Putamen (tissue), 1 donor: Measurements from ENCODE around the gene CACNA1S.

Experiments
- DNase-seq: peaks from one replicate; pipeline ENCODE4 v3.0.0-alpha.2; 2016; ENCODE audit warnings: low spot score

CACNA1S gene

GRCh38 chr1:201026836-201027235, 85.4 kb downstream of the CACNA1S start:
- DNase-seq, result no peak

GRCh38 chr1:201026234-201026633, 86.0 kb downstream of the CACNA1S start:
- no peak for DNase-seq

GRCh38 chr1:201025571-201026002, 86.6 kb downstream of the CACNA1S start:
- no peak for DNase-seq

- peak; percentile 83 for DNase-seq
Observed at GRCh38 chr1:201024625-201024998, 87.6 kb downstream of the CACNA1S start.

GRCh38 chr1:201023920-201024624, 88.2 kb downstream of the CACNA1S start:
- no peak for DNase-seq

GRCh38 chr1:201023517-201023902, 88.7 kb downstream of the CACNA1S start, which contains the start of gene KIF21B:
KIF21B (minus strand) TSS chr1:201023714; CDS start chr1:201023383, 331 bp downstream.
- peak; percentile 88 for DNase-seq

GRCh38 chr1:201022820-201023516, 89.3 kb downstream of the CACNA1S start:
- no peak for DNase-seq

- DNase-seq, result no peak
Observed at GRCh38 chr1:201022493-201022819, 89.8 kb downstream of the CACNA1S start.

- DNase-seq, result no peak
Observed at GRCh38 chr1:201021630-201022492, 90.4 kb downstream of the CACNA1S start.

GRCh38 chr1:201020721-201021629, 91.3 kb downstream of the CACNA1S start:
- peak; percentile 77 for DNase-seq

GRCh38 chr1:201020040-201020591, 92.1 kb downstream of the CACNA1S start:
- no peak for DNase-seq

- no peak for DNase-seq
Observed at GRCh38 chr1:201019321-201019977, 92.8 kb downstream of the CACNA1S start.

- no peak for DNase-seq
Observed at GRCh38 chr1:201017828-201018163, 94.4 kb downstream of the CACNA1S start.

GRCh38 chr1:201016943-201017827, 95.0 kb downstream of the CACNA1S start:
- DNase-seq, result no peak

GRCh38 chr1:201016211-201016651, 96.0 kb downstream of the CACNA1S start:
- DNase-seq, result peak; percentile 82

- DNase-seq, result no peak
Observed at GRCh38 chr1:201015551-201016091, 96.6 kb downstream of the CACNA1S start.

GRCh38 chr1:201014816-201015200, 97.4 kb downstream of the CACNA1S start:
- DNase-seq, result no peak

GRCh38 chr1:201013991-201014815, 98.0 kb downstream of the CACNA1S start:
- DNase-seq, result no peak
